GM12864 (cell line): ENCODE data around the gene STPG4.

Experiments used
- DNase-seq: peaks from one replicate; pipeline ENCODE4 v3.0.0-alpha.2; 2011; ENCODE audit warnings: low read depth
- H3K4me3 ChIP-seq: 2 replicates; pipeline ENCODE4 v1.5.1; 2011; ENCODE audit warnings: mild to moderate bottlenecking, low read depth, low read length, control low read depth
- TF ChIP-seq, protein P1 (sequence below): IDR thresholded peaks from 2 replicates; pipeline ENCODE4 v1.5.1; 2011; ENCODE audit warnings: low read depth, mild to moderate bottlenecking, moderate library complexity, low read length, control low read depth, inconsistent platforms; ENCODE audit errors: missing control alignments

Gene STPG4

GRCh38 chr2:47070920-47071824, 83.9 kb downstream of the STPG4 start:
- H3K4me3 ChIP-seq, result no peak overlapping the region
- peak; percentile 85 for DNase-seq
- TF ChIP-seq, protein P1, sequence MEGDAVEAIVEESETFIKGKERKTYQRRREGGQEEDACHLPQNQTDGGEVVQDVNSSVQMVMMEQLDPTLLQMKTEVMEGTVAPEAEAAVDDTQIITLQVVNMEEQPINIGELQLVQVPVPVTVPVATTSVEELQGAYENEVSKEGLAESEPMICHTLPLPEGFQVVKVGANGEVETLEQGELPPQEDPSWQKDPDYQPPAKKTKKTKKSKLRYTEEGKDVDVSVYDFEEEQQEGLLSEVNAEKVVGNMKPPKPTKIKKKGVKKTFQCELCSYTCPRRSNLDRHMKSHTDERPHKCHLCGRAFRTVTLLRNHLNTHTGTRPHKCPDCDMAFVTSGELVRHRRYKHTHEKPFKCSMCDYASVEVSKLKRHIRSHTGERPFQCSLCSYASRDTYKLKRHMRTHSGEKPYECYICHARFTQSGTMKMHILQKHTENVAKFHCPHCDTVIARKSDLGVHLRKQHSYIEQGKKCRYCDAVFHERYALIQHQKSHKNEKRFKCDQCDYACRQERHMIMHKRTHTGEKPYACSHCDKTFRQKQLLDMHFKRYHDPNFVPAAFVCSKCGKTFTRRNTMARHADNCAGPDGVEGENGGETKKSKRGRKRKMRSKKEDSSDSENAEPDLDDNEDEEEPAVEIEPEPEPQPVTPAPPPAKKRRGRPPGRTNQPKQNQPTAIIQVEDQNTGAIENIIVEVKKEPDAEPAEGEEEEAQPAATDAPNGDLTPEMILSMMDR, result no peak

GRCh38 chr2:47070155-47070919, 84.8 kb downstream of the STPG4 start:
- DNase-seq, result no peak
- H3K4me3 ChIP-seq, result no peak overlapping the region
- TF ChIP-seq, protein P1, result no peak

- DNase-seq, result no peak
- no peak overlapping the region for H3K4me3 ChIP-seq
- TF ChIP-seq, protein P1, result no peak
These were observed 85.4 kb downstream of the STPG4 start for GRCh38 chr2:47069628-47070154.

GRCh38 chr2:47068981-47069627, 86.0 kb downstream of the STPG4 start:
- H3K4me3 ChIP-seq, result no peak overlapping the region
- TF ChIP-seq, protein P1, result no peak

GRCh38 chr2:47067788-47068407, 87.2 kb downstream of the STPG4 start:
- H3K4me3 ChIP-seq, result no peak overlapping the region
- no peak for DNase-seq
- TF ChIP-seq, protein P1, result no peak

More at GRCh38 chr2:47068981-47069627, 86.0 kb downstream of the STPG4 start:
- DNase-seq, result no peak

DNA sequence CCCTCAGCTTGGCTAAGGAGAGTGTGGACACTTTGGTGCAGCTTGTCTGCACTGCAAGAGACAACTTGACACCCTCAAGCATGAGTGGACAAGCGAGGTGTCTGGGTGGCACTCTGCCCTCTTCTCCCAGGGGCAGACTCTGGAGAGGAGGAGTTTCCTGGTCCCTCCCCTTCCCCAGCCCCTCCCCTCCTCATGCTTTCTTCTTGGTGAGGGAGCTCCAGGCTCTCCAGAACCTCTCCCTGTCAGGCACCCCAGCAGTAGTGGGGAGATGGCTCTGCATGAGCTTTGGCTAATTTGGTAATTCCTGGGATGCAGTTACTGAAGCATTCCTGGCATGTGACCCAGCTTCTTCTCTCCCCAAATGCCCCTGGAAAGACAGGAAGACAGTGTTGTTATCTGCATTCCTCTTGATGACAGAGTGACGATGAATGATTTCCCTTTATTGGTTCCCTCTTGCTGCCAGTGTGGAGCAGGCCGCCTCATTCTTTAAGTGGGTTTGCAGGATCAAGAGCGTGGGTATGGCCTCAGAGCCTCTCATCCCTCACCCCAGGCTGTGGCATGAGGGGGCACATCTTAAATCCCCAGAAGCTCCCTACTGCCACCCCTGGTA, 89.2 kb downstream of the STPG4 start:
- DNase-seq, result no peak
- no peak overlapping the region for H3K4me3 ChIP-seq

More for the DNA sequence above, 89.2 kb downstream of the STPG4 start:
- TF ChIP-seq, protein P1, result no peak
